IPS-NIHi11 (cell line): Measurements from ENCODE around the gene NUP62CL.
"Not testable (repeated sequence)": the region's sequence is repeated elsewhere in the genome, so short reads cannot be mapped to it uniquely, and the experiment has no call there.

ENCODE experiments used
- DNase-seq: peaks from one replicate; pipeline ENCODE4 v3.0.0; 2012; ENCODE audit warnings: mixed read lengths, low spot score

NUP62CL gene, protein sequence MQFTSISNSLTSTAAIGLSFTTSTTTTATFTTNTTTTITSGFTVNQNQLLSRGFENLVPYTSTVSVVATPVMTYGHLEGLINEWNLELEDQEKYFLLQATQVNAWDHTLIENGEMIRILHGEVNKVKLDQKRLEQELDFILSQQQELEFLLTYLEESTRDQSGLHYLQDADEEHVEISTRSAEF

DNA sequence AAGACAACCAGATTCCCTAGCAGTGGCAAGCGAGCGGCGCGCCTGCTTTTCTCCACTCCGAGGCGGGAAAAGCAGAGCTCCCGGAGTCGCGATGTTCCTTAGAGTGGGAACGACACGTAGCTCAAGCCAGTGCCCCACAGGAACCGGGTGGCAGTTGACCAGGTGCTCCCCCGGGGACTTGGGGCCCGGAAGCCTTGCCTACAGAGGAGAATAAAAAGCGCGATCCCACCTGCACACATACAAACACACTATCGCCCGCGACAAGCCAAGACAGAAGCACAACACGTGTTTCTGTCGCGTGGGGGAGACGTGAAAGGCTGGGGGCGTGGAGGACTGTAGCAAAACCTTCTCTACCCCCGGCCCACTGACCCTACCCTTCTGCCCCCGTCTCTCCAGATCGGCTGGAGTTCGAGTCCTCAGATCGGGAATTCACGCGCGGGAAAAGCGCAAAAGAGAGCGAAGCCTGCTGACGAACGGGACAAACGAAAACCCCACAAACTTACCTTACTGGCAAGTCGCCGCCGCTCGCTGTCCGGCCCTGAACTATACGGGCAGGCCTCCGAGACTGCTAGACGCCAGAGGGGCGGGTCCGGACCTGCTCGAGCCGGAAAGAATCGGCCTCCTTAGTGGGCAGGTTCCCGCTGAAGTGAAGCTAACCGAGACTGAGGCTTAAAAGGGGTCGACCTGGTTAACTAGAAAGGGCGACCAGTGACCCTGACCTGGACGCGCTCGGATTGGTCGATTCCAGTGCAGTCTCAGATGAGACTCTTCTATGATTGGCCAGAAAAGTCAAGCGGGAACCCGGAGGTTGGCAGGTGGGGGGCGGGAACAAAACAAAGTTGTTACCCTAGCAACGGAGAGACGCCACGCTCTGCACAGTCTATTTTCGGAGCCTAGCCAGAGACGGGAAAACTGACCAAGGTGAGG is at the start of gene NUP62CL, which contains the start of gene DNAAF6:
Gene NUP62CL, minus strand, starts transcription at position 664 of the 927 bp plus-strand sequence. CDS start 31,287 bp downstream, outside the sequence.
Gene DNAAF6, plus strand, starts transcription at position 842 of the 927 bp plus-strand sequence. CDS start 6,265 bp downstream, outside the sequence.
- peak; percentile 85 for DNase-seq

DNA sequence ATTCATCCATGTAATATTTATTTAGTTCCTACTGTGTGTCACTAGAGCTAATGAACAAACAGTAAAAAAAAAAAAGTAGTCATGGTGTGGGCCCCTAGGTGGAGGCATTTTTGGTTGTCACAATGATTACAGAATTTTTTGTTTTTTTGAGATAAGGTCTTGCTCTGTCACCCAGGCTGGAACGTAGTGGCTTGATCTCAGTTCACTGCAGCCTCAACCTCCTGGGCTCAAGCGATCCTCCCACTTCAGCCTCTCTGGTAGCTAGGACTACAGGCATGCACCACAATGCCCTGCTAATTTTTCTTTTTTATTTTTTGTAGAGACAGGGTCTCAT is 22.2 kb upstream of the NUP62CL start:
- DNase-seq = no peak

DNA sequence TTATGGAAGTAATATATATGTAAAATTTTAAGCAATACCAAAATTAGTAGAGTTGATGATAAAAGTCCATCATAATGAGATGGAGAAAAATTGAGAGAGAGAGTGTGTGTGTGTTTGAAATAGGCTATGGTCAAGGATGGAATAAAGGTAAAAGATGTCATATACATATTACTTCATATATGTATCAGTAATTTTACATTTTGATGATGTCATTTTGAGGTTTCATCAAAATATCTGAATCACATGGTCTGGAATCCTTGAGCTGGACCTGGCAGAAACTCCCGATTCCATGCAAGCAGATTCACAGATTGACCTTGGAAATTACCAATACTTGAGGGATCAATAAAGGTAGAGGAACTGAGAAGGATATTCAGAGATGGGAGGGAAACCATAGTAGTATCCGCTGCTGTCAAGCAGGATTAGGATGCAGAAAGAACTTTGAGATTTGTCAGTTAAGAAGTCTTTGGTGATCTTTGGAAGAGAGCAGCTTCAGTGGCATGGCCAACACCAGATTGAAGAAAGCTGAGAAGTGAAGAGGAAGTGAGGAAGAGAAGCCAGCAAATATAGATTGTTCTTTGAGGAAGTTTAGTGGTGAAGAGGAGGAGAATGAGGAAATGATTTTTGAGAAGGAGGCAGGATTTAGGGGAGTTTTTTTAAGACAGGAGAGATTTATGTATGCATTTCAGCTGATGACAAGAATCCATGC is 21.7 kb upstream of the NUP62CL start:
- no peak for DNase-seq

DNA sequence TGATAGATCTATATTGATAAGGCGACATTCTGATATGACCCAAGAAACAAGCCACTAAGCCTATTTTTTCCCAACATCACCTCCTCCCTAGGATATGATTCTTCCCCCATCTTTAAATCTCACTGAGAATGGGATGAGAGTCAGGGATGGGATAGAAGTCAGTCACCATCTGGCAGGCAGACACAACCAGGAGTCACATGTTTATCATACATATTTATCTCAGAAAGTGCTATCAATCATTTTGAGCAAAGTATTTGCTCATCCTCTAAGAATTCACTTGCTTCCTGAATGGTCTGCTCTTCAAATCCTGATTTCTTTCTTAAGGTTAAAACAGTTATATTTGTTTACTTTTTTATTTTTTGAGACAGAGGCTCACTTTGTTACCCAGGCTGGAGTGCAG is 20.5 kb upstream of the NUP62CL start:
- DNase-seq = no peak

DNA sequence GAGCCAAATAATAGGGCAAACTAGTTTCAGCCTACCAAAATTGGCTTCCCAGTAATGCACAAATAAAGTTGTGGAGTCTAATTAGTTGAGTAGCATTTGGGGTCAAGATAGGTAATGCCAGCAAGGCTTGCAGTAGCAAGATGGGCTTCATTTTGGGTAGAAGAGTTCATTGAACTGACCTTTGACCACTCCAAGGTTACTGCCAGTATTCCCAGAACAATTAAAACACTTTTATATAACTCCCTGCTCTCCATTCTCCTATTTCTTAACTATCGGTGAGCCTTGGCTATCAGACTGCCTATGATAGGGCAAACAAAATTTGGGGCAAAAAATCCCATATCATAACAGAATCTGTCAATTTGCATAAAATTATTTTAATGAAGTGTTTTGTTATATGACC is 7.2 kb upstream of the NUP62CL start:
- DNase-seq = no peak

DNA sequence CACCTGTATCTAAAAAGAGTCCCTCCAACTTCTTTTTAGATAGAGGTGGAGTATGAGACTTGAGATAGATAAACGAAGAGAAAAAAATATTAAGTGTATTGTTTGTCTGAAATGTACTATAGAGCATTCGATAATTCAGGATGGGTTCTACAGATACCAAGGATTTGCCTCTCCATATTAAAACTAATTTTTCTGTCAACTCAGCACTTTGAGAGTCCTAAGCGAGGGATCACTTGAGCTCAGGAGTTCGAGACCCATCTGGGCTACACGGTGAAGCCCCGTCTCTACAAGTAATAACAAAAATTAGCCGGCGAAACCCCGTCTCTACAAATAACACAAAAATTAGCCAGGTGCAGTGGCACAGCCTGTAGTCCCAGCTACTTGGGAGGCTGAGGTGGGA is 1.7 kb upstream of the NUP62CL start:
- DNase-seq = no peak

DNA sequence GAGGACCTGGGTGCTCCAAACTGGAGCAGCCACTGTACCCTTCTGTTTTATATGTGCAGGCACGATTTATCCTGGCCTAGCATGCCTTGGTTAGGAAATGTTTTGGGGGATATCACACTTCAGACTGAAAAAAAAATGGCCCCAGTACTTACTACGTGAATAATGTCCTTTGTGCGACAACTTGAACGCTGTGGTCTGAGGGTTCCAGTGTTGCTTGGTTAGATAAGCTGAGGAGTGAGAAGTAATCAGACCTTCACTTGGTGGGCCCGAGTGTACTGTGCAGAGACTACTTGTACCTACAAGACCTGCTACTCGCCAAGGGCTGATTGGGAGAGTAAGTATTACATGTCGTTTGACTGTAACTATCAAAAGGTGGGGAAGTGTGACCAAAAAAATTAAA is 856 bp upstream of the NUP62CL start:
- no peak for DNase-seq

DNA sequence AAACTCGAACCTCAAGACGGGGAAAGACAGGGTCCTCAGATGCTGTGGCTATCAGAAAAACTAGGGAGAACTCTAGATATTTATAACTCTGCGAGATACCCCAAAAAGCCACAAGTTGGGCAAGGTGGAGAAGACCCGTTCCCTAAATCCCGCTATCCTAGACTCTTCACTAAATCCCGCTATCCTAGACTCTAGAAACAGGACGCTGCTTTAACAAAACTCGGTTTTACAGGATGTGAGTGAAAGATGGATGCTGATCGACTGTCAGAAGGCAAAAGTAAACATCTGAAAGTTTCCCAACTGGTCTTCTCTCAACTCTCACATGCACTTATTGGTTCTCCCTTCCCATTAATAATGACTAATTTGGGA is 448 bp upstream of the NUP62CL start:
- DNase-seq = no peak

DNA sequence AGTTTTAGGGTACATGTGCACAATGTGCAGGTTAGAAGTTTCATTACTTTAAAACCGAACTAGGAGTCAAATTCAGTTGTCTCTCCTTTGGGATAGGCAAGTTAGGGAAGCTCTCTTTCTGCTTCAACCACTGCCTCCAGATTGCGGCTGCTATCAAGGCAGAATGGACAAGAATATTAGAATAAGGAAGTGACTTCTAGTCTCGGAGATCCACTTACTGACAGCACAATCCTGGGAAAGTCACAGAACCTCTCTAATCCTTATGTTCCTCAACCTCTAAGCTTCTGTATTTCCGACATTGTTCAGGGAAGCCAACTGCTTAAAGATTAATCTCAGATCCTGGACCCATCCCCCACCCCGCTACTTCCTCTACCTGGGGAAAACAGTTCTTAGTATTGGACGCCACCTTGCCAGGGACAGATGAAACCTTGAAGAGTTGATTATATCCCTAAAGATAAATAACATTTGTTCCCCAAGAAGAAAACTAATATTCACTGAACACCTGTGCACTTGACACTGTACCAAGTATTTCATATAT is 2.1 kb downstream of the NUP62CL start:
- DNase-seq = no peak

DNA sequence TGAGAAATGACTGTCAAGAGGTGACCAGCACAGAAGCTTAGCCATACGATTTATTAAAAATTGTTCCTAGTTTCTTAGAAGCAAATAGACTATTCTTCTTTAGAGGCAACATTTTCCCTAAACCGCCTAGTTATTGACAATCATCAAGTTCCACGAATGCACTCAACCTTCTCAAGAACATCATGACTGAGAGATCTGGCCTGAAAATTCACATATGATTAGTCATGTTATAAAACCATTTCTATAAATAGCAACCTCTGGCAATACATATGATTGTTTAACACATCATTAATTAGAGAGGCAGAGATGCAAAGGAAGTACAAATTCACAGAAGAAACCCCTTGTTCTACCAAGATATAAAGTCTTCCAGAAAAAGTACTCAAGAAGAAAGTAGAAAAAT is 6.7 kb downstream of the NUP62CL start:
- DNase-seq = no peak

DNA sequence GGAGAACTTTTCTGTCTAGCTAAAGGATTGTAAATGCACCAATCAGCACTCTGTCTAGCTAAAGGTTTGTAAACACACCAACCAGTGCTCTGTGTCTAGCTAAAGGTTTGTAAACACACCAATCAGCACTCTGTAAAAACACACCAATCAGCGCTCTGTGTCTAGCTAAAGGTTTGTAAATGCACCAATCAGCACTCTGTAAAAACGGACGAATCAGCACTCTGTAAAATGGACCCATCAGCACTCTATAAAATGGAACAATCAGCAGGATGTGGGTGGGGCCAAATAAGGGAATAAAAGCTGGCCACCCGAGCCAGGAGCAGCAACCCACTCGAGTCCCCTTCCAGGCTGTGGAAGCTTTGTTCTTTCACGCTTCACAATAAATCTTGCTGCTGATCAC is 8.2 kb downstream of the NUP62CL start:
- DNase-seq = not testable (repeated sequence)

DNA sequence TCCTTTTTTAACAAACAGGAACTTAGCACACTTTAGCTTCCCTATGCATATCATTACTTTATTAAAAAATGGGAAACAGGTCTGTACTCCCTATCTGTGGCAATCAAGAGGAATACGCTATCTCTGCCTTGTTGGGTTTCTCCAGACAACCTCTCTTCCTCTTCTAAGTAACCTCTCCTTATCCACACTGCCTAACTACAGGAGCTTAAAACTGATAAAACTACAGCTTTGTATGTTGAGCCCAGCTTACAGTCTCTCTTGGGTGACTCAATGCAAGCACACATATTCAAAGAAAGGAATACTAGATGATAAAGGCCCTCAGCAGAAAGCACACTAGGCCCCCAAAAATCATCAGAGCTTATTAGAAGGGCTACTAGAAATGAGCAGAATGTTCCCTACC is 8.9 kb downstream of the NUP62CL start:
- DNase-seq = no peak

DNA sequence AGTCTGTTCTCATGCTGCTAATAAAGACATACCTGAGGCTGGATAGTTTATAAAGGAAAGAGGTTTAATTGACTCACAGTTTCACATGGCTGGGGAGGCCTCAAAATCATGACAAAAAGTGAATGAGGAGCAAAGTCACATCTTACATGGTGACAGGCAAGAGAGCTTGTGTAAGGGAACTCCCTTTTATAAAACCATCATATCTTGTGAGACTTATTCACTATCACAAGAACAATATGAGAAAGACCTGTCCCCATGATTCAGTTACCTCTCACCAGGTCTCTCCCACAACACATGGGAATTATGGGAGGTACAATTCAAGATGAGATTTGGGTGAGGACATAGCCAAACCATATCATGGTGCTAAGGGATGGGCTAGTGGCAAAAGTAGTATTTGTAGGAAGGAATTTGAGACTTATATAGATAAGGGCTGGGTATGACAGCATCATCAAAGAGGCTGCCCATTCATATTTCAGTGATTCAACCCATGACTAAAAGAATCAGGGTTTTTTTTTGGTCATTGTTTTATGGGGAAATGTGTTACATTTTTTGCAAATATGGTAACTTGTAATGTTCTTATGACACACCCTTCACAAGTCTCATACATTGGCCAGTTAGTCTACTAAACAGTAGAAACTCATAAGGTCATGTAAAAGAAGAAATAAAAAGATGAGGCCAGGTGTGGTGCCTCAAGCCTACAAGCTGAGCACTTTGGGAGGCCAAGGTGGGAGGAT is 34.7 kb downstream of the NUP62CL start:
- no peak for DNase-seq

DNA sequence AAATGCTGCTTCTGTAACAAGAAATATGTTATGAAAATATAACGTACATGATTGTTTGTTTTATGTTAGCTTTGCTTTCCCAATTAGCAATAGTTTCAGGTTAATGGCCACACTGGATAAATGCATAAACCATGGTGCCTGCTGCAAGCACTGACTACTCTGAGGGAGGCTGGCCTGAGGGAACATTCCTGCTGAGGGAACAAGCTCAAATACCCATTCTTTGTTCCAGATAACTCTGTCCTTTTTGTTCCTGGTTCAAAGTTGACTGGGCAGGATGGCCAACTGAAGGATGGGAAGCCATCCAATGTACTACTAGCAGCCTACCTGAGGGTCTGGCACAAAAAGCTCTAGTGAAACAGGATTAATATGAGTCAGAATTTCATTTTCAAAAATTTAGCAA is 37.5 kb downstream of the NUP62CL start:
- no peak for DNase-seq

DNA sequence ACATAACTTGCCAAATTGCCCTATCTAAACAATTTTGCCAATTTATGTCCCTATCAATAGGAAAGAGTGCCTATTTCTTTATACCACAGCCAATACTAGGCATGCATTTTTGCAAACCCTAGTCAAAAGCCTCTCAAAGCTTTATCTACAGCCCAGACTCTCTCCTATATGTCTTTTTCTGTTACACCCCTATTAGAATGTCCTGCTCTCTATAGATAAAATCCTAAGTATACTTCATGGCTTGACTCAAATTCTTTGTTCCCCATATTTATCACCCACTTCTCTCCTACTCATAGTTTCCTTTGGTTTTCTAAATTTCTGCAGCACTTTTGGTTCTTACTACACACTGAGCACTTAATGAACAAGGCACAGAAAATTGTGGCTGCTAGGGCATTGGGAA is 38.0 kb downstream of the NUP62CL start:
- no peak for DNase-seq

DNA sequence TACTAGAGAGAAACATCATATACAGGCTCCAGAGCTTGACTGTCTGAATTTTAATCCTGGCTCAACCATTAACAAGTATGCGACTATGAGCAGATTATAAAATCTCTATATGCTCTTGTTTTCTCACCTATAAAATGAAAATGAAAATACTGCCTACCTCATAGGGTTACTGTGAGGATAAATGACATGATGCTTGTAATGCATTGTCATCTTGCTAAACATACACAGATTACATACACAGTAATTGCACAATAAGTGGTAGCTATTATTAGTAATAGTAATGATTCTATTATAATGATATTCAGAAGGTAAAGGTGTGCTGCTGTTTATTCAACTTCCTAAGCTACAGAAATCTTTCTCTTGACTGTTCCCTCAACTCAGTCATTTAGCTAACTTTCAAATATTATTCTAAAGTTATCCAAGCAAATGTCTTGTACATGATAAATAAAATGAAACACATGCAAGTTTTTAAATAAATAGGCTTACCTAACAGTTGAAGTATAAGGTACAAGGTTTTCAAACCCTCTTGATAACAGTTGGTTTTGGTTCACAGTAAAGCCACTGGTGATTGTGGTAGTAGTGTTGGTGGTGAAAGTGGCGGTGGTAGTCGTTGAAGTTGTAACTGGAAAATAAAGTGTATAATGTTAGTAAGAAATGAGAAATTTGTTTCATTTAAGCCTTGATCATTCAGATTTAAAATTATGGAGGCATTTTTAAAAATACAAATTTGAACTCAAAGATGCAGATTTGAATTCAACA is 38.9 kb downstream of the NUP62CL start:
- DNase-seq = no peak

DNA sequence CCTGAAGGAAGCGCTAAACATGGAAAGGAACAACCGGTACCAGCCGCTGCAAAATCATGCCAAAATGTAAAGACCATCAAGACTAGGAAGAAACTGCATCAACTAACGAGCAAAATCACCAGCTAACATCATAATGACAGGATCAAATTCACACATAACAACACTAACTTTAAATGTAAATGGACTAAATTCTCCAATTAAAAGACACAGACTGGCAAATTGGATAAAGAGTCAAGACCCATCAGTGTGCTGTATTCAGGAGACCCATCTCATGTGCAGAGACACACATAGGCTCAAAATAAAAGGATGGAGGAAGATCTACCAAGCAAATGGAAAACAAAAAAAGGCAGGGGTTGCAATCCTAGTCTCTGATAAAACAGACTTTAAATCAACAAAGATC is 48.6 kb downstream of the NUP62CL start:
- not testable (repeated sequence) for DNase-seq

DNA sequence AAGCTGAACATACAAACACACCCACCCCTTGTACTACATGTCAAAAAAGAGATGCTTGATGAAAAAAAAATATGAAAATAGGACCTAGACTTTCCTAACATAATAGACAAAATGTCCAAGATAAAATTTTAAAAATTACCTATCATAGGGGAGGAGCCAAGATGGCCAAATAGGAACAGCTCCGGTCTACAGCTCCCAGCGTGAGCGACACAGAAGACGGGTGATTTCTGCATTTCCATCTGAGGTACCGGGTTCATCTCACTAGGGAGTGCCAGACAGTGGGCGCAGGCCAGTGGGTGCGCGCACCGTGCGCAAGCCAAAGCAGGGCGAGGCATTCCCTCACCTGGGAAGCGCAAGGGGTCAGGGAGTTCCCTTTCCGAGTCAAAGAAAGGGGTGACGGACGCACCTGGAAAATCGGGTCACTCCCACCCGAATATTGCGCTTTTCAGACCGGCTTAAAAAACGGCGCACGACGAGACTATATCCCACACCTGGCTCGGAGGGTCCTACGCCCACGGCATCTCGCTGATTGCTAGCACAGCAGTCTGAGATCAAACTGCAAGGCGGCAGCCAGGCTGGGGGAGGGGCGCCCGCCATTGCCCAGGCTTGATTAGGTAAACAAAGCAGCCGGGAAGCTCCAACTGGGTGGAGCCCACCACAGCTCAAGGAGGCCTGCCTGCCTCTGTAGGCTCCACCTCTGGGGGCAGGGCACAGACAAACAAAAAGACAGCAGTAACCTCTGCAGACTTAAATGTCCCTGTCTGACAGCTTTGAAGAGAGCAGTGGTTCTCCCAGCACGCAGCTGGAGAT is 50.4 kb downstream of the NUP62CL start:
- not testable (repeated sequence) for DNase-seq

DNA sequence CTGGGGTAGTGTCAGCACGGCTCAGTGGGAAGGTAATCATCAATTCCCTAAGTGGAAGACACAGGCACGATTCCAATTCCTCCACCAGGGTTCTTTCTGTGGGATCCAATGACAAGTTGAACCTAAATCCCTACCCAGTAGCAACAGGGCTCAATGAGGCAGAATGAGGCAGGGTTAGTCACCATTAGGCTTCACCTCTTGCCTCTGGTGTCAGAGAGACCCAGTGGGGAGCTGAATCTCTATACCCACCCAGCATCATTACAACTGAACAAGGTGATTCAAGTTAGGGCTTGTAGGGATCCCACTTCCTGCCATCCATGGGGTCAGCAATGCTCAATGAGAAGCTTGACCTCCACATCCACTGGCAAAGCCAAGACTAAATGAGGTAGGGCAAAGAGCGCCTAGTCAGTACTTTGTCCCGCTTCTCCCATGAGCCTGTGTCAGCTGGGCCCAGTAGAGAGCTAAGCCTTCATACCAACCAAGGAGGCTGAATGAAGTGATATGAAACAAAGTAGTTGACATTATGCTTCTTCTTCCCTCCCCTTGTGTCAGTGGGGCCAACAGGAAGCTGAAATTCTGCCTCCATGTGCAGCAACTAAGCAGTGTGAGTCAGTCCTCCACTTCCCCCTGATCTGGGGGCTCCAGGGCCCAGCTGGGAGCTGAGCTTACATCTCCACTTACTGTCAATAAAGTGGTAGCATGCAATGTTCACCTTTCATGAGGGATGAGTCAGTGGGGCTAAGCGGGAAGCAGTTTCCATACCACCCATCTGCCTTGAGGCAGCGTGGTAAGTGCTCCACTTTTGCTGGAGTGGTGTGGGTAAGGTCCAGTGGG is 51.2 kb downstream of the NUP62CL start:
- peak; percentile 3 for DNase-seq
